ENCODE data around the gene MMP26. TPM values are rescaled to one million over a fixed set of nuclear protein-coding genes. Genes with fewer than 3 reads are reported as not detected.

The MMP26 gene
- polyA plus RNA-seq, 1 donor (not counting 4 experiments of a cell fraction or from before 2014, with no cell fraction given) = not detected

GRCh38 chr11:4748438-4748837 lies 43.9 kb downstream of the MMP26 start:
- H3K27me3 ChIP-seq (ENCODE audit: control insufficient read depth, extremely low read depth, insufficient read depth, low read length) = no peaks in the 10 kb centered on the region
- FAIRE-seq (no peak), DNase-seq (ENCODE audit: low read depth, low spot score) (no peak)
- H3K36me3 ChIP-seq (ENCODE audit: control insufficient read depth in 2 of 2, extremely low read depth in 1 of 2, insufficient read depth in 2 of 2, low read length in 2 of 2) = no peaks in the 10 kb centered on the region
- H3K79me2 ChIP-seq (ENCODE audit: control insufficient read depth, insufficient read depth, low read length) = no peaks in the 10 kb centered on the region
- no peak overlapping the region for H3K4me2 ChIP-seq (ENCODE audit: control insufficient read depth, extremely low read depth, insufficient read depth, low read depth, low read length)
- no peaks in the 10 kb centered on the region for H3K9me1 ChIP-seq (ENCODE audit: control insufficient read depth, extremely low read depth, insufficient read depth, low read length)
- TF ChIP-seq EZH2 (IDR thresholded peaks at IDR 0.05; ENCODE audit: low read length) (no peak), CTCF (optimal IDR thresholded peaks at IDR 0.05 in 1 of 3, IDR thresholded peaks at IDR 0.05 in 1 of 3, conservative IDR thresholded peaks at IDR 0.05 in 1 of 3; ENCODE audit: extremely low read depth in 1 of 3, insufficient read depth in 2 of 3, low read length in 3 of 3) (no peak)
- no peak overlapping the region for H2AFZ ChIP-seq (ENCODE audit: control insufficient read depth, low read length)
- dilution Hi-C loops (cut with MboI; ENCODE audit: extremely low pct_ligation_motif_present, low sequenced_read_pairs) = no loop called here
- H3K9me3 ChIP-seq (ENCODE audit: control insufficient read depth, low read depth, low read length) = no peaks in the 10 kb centered on the region
- no peak overlapping the region for H3K27ac ChIP-seq (ENCODE audit: control insufficient read depth, insufficient read depth, low read length)
- no peak overlapping the region for H3K4me3 ChIP-seq (ENCODE audit: control insufficient read depth in 2 of 3, extremely low read depth in 1 of 3, insufficient read depth in 2 of 3, low read depth in 1 of 3, low read length in 3 of 3)
- no peaks in the 10 kb centered on the region for H3K4me1 ChIP-seq (ENCODE audit: control insufficient read depth, extremely low read depth, insufficient read depth, low read length)
- H3K9ac ChIP-seq (ENCODE audit: control insufficient read depth, extremely low read depth, insufficient read depth, low read length) = no peak overlapping the region
- H4K20me1 ChIP-seq (ENCODE audit: control insufficient read depth, extremely low read depth, insufficient read depth, low read length) = no peaks in the 10 kb centered on the region

- Histone ChIP-seq H3K9me3 (ENCODE audit: control insufficient read depth, low read depth, low read length) (no peaks in the 10 kb centered on the region), H3K36me3 (ENCODE audit: control insufficient read depth in 2 of 2, extremely low read depth in 1 of 2, insufficient read depth in 2 of 2, low read length in 2 of 2) (no peaks in the 10 kb centered on the region), H2AFZ (ENCODE audit: control insufficient read depth, low read length) (no peak overlapping the region), H3K27me3 (ENCODE audit: control insufficient read depth, extremely low read depth, insufficient read depth, low read length) (no peaks in the 10 kb centered on the region), H3K4me1 (ENCODE audit: control insufficient read depth, extremely low read depth, insufficient read depth, low read length) (no peaks in the 10 kb centered on the region), H3K9ac (ENCODE audit: control insufficient read depth, extremely low read depth, insufficient read depth, low read length) (no peak overlapping the region), H4K20me1 (ENCODE audit: control insufficient read depth, extremely low read depth, insufficient read depth, low read length) (no peaks in the 10 kb centered on the region), H3K79me2 (ENCODE audit: control insufficient read depth, insufficient read depth, low read length) (no peaks in the 10 kb centered on the region), H3K4me3 (ENCODE audit: control insufficient read depth in 2 of 3, extremely low read depth in 1 of 3, insufficient read depth in 2 of 3, low read depth in 1 of 3, low read length in 3 of 3) (no peak overlapping the region), H3K9me1 (ENCODE audit: control insufficient read depth, extremely low read depth, insufficient read depth, low read length) (no peaks in the 10 kb centered on the region), H3K4me2 (ENCODE audit: control insufficient read depth, extremely low read depth, insufficient read depth, low read depth, low read length) (no peak overlapping the region), H3K27ac (ENCODE audit: control insufficient read depth, insufficient read depth, low read length) (no peak overlapping the region)
- DNase-seq (ENCODE audit: low read depth, low spot score) (no peak), FAIRE-seq (no peak)
- dilution Hi-C loops (cut with MboI; ENCODE audit: extremely low pct_ligation_motif_present, low sequenced_read_pairs) = no loop called here
- no peak for TF ChIP-seq CTCF (optimal IDR thresholded peaks at IDR 0.05 in 1 of 3, IDR thresholded peaks at IDR 0.05 in 1 of 3, conservative IDR thresholded peaks at IDR 0.05 in 1 of 3; ENCODE audit: extremely low read depth in 1 of 3, insufficient read depth in 2 of 3, low read length in 3 of 3)
- no peak for TF ChIP-seq EZH2 (IDR thresholded peaks at IDR 0.05; ENCODE audit: low read length)
Observed at GRCh38 chr11:4751201-4751600, 46.6 kb downstream of the MMP26 start.

Other genes starting within 250 kb of the MMP26 start
- not detected in 3 replicates for gene OR52K1, start 222.1 kb upstream of the MMP26 start, polyA plus RNA-seq
- gene OR52M1, start 159.6 kb upstream of the MMP26 start, polyA plus RNA-seq = not detected in 3 replicates
- not detected in 3 replicates for gene OR52I2, start 123.0 kb upstream of the MMP26 start, polyA plus RNA-seq
- gene OR52I1, start 110.7 kb upstream of the MMP26 start, polyA plus RNA-seq = not detected in 3 replicates
- gene TRIM68, start 96.6 kb upstream of the MMP26 start, polyA plus RNA-seq = 4.9 to 7.0 TPM (median 6.5 TPM) in 3 replicates
- not detected in 3 replicates for gene OR51D1, start 67.3 kb upstream of the MMP26 start, polyA plus RNA-seq
- gene OR51E1, start 60.8 kb upstream of the MMP26 start, polyA plus RNA-seq = not detected in 3 replicates
- 0.03 TPM in 2 of 3 replicates, not detected in the other for gene OR51E2, start 6.9 kb upstream of the MMP26 start, polyA plus RNA-seq
- gene OR51F1, start 65.2 kb downstream of the MMP26 start, polyA plus RNA-seq = not detected in 3 replicates
- gene OR52R1, start 99.6 kb downstream of the MMP26 start, polyA plus RNA-seq = not detected in 3 replicates
- not detected in 3 replicates for gene OR51F2, start 116.5 kb downstream of the MMP26 start, polyA plus RNA-seq
- not detected in 3 replicates for gene OR51S1, start 144.4 kb downstream of the MMP26 start, polyA plus RNA-seq
- not detected in 3 replicates for gene OR51T1, start 177.1 kb downstream of the MMP26 start, polyA plus RNA-seq
- not detected in 3 replicates for gene OR51A7, start 199.0 kb downstream of the MMP26 start, polyA plus RNA-seq
- gene OR51G2, start 214.6 kb downstream of the MMP26 start, polyA plus RNA-seq = not detected in 3 replicates
- not detected in 3 replicates for gene OR51G1, start 219.6 kb downstream of the MMP26 start, polyA plus RNA-seq
- not detected in 3 replicates for gene OR51A4, start 242.8 kb downstream of the MMP26 start, polyA plus RNA-seq